CD4-positive, alpha-beta T cell treated with Interferon alpha-2 for 1 hour (primary cell): Measurements from ENCODE around the gene CHST10.
A peak's percentile ranks its signal among the peaks of the same experiment; 100 is the strongest.
"Not testable (repeated sequence)": the region's sequence is repeated elsewhere in the genome, so short reads cannot be mapped to it uniquely, and the experiment has no call there.

ENCODE experiments used
- DNase-seq, 2 donors: peaks; one replicate each; pipeline ENCODE4 v3.0.0-alpha.2; 2020 to 2022

Gene CHST10, protein sequence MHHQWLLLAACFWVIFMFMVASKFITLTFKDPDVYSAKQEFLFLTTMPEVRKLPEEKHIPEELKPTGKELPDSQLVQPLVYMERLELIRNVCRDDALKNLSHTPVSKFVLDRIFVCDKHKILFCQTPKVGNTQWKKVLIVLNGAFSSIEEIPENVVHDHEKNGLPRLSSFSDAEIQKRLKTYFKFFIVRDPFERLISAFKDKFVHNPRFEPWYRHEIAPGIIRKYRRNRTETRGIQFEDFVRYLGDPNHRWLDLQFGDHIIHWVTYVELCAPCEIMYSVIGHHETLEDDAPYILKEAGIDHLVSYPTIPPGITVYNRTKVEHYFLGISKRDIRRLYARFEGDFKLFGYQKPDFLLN

DNA sequence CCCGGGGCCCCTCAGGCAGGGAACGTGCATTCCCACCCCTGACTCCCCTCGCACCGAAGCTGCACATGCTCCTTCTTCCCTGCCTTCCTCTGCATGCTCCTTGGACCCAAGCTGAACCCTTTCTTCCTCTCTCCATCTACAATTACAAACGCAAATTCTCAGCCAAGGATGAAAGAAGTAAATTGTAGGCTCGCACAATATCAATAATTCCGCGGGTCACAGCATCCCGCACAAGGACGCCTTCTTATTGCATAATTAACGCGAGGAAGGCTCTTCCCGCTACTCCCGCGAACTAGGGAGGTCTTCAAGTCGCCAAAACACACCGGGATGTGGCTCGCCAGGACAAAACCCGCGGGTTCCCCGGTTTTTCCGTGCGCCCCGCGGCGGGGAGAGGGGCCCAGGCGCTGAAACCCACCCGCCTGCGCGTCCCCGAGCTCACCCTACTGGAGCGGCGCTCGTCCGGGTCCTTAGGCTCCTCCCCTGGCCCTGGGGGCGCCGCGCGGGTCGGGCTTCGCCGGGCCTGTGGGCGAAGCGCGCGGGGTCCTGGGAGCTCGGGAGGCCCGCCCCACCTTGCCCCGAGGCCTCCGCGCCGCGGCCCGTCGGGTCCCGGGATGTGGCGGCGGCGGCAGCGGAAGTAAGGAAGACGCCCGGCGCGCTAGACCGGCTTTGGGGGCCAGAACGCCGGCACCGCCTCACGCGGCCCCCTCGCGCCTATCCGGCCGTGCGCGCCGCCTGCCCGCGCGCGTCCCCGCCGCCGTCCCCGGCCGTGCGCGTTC, at the start of gene CHST10:
CHST10 (minus strand) TSS at position 734 of the 776 bp plus-strand sequence. CDS start 10,993 bp downstream, outside the sequence.
- peak; percentile 24 to 45 for DNase-seq

DNA sequence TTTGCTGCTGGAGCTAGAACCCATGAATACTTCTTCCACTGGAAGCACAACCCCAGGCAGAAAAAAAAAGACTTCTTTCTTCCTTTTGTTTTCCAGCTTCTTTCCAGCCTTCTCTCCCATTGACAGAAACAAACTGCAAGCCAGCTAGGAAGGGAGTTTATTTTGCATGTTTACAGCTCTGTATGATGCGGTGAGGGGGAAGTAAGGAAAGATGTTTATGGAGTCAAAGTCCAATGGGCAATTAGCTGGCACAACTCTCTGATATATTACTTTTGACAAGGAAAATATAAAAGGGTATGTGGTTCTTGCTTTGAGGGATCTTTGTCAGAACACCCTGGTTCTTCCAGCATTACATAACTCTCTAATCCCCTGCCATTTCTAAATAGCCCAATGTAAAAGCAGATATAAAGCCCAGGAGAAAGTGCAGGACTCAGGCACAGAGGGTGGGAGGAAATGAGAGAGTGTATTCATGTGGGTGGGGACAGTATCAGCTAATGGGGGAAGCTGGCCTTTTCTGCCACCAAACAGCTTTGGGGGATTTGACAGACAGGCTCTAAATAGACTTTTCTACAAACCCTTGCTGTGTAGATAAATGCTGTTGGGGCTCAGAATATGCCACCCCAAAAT, 43.5 kb upstream of the CHST10 start:
- DNase-seq, result no peak

DNA sequence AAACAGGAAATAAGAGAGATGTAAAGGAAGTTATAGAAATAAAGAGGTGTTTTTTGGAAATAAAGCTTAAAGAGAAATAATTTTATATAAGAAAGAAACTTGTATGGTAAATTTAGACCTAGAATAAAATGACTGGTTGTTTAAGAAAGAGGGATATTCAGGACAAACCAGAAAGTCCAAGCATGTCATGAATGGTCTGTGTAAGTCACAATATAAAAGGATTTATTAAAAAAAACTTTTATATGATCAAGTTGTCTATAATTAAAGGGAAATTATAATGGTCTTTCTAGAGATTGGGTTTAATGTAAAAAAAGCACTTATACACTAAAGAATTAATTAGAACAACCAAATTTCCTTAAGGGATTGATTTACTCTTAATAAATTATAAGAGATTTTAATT, 38.9 kb upstream of the CHST10 start:
- DNase-seq, result not testable (repeated sequence)

DNA sequence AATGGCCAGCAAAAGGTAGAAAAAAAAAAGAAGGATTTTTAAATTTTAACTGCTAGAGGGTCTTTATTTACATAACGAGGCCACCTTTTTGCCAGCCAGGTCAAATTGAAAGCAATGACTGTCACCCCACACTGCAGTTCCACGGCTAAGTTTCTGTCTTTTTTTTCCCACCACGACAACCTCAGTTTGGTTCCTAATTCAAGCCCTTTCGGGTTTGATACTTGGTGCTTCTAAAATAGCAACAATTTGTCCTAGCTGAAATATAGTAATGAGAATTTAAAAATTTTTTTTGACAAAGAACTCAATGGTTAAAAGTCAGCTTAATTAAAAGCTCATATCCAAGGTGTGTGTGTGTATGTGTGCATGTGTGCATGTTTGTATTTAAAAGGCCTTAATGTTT, 36.4 kb upstream of the CHST10 start:
- no peak for DNase-seq

DNA sequence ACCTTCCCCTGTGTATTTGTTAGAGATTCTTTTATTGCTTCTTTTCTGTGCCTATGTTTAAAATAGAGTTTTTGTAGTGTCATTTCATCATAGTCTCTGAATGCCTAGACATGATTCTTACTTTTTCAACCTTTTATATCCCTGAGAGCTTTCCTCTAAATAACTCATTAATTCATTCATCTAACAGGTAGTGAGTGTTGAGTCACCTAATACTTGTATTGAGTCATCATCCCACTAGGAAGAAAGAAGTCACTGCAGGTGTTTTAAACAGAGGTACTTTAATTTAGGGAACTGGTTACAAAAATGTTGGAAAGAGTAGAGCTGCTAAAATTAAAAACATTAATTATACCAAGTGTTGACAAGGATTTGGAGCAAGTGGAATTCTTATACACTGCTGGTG, 34.3 kb upstream of the CHST10 start:
- DNase-seq, result no peak

DNA sequence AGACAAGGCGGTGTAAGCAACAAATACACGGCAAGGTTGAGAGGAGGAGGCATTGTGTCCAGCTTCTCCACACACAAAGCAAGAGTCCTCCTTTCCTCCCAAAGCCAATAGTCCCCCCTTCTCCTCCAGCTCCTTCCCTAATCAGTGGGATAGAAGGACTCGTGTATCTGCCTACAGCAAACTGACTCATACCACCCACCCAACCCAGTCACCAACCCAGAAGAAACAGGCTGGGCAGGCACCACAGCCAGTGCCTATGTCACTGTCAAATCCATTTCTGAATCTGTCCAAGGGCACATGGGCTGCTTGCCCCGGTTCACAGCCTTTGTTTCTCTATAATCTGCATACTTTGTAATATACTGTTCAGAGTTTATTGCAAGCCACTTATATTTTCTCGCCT, 33.6 kb upstream of the CHST10 start:
- DNase-seq, result no peak

DNA sequence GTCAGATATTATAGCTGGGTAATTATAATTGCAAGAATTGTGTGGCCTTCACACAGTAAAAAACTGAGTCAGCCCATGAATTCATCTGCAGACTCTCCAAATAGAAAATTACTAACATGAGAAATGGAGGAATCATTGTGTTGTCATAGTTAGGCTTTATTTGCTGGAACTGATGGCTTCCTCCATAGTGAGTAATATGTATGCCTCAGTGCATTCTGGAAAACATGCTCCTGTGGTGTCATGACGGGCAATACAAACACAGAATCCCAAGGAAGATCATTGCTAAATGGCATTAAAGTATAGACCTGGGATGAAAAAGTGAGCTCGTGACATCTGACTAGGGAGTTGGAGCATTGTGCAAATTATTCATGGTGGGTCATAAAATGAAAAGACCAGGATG, 29.2 kb upstream of the CHST10 start:
- DNase-seq, result no peak

DNA sequence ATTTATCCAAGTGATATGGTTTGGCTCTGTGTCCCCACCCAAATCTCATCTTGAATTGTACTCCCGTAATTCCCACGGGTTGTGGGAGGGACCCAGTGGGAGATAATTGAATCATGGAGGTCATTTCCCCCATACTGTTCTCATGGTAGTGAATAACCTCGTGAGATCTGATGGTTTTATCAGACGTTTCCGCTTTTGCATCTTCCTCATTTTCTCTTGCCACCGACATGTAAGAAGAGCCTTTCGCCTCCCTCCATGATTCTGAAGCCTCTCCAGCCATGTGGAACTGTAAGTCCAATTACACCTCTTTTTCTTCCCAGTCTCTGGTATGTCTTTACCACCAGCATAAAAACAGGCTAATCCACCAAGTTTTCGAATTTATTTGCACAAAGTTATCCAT, 20.3 kb upstream of the CHST10 start:
- no peak for DNase-seq

DNA sequence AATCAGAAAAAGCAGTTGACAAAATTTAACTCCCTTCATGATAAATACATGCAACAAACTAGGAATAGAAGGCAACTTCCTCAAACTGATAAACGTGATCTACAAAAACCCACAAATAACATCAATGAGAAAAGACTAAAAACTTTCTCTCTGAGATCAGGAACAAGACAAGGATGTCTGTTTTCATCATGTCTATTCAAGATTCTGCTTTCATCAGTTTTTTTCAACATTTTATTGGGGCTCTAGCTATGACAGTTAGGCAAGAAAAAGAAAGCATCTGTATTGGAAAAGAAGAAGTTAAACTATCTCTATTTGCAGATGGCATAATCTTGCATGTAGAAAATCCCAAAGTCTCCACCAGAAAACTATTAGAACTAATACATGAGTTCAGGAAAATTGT, 12.3 kb upstream of the CHST10 start:
- no peak for DNase-seq

DNA sequence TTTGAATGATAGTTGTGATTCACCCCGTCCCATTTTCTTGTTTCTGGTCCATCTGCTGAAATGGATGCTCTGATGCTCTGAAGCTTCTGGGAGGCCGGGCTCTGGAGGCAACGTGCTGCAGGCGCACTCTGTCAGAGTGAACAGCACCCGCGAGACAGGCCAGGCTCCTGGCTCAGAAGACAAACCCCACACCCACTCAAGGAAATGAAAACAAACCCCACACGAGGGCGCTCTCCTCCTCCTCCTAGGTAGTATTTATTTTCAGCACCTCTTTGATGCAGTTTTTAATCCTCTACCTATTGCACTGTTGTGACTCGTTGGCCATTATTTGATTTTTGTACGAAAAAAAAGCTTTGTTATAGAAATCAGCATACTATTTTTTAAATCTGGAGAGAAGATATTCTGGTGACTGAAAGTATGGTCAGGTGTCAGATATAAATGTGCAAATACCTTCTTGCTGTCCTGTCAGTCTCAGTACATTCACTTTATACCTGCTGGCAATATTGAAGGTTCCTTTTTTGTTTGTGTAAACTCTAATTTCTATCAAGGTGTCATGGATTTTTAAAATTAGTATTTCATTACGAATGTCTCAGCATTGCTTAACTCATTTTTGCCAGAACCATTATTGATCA, 10.3 kb upstream of the CHST10 start:
- DNase-seq, result peak; percentile 44 to 58

DNA sequence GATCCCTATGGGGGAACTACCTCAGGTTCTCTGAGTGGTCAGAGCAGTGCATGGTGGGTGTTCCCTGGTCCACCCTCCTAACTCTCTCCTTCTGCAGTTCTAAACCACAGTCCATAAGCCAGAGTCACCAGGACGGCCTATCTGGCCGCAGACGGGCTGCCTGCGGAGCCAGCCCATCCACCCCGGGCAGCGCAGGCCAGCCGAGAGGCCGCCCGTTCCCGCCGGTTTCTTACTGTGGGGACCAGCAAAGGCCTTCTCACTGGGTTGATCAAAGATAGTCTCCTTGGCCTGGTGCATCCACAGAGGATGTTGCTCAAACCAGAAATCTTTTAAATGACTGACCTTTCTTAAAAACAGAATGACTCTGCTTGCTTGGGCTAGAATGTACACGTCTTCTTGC, 9.6 kb upstream of the CHST10 start:
- no peak for DNase-seq

DNA sequence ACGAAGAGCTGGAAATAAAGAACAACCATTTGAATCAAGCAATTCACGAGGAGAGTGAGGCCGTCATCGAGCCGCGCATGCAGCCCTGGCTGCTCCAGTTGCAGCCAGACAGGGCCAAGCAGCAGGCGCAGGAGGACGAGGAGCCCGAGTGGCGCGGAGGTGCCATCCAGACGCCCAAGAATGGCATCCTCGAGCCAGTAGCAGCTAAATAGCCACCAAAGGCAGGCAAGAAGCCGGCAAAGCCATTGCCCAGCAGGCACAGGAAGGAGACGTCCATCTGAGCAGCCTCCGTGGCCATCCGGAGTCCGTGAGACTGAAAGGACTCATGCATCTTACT, 8.9 kb upstream of the CHST10 start:
- no peak for DNase-seq

DNA sequence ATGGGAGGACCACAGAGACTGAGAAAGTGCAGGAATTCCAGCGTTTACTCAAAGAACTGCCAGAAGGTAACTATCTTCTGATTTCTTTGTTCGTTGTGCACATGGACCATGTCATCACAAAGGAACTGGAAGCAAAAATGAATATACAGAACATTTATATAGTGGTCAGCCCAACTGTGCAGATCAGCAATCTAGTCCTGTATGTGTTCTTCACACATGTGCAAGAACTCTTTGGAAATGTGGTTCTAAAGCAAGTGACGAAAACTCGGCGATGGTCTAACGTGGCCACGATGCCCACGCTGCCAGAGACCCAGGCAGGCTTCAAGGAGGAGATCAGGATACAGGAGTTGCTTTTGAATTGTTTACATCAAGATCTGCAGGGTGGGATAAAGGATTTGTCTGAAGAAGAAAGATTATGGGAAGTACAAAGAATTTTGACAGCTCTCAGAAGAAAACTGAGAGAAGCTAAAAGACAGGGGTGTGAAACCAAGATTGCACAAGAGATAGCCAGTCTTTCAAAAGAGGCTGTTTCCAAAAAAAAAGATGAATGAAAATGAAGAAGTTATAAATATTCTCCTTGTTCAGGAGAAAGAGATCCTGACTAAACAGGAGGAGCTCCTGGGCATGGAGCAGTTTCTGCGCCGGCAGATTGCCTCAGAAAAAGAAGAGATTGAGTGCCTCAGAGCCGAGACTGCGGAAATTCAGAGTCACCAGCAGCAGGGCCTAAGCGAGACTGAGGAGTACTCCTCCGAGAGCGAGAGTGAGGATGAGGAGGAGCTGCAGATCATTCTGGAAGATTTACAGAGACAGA, 8.3 kb upstream of the CHST10 start:
- DNase-seq, result no peak

DNA sequence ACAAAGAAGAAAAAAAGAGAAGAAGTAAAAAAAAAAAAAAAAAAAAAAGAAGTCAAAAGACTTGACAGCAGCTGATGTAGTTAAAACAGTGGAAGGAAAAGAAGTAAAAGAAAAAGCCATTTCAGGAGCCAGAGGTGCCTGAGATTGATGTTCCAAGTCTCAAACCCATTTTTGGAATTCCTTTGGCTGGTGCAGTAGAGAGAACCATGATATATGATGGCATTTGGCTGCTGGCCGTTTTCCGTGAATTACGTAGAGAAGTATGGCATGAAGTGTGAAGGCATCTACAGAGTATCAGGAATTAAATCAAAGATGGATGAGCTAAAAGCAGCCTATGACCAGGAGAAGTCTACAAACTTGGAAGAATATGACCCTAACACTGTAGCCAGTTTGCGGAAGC, 7.6 kb upstream of the CHST10 start:
- DNase-seq, result no peak

DNA sequence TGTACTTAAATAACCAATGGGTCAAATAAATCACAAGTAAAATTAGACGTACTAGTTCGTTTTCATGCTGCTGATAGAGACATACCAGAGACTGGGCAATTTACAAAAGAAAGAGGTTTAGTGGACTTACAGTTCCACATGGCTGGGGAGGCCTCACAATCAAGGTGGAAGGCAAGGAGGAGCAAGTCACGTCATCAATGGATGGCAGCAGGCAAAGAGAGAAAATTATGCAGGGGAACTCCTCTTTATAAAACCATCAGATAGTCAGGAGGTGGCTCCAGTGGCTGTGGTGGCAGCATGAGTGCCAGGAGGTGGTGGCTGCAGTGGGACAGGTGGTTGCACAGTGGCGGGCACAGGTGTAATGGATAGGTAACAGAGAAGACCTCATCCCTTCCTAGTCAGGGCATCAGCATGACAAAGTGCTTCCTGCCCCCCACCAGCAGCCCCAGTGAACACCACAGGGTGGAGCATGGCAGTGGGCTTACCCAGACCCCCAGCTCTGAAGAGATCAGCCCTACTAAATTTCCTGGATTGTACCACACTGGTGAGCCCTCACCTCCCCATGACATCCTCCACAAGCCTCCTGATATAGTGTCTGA, 6.9 kb upstream of the CHST10 start:
- DNase-seq, result no peak

DNA sequence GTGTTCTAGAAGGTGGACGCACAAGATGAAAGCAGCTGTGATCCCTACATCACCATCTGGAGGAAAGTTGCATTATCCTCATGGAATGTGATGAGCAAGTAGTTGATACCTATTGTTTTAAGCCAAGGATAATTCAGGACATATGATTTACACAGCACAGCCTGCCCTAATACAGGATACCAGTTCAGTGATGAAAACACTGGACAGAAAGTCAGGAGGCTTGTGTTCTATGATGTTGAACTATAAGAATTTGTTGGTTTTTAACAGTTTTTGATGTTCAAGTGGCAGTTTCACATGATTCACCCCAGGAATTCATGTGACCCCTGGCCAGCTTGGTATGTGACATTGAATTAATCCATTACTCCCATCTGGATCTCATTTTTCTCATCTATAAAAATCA, 6.2 kb upstream of the CHST10 start:
- no peak for DNase-seq

DNA sequence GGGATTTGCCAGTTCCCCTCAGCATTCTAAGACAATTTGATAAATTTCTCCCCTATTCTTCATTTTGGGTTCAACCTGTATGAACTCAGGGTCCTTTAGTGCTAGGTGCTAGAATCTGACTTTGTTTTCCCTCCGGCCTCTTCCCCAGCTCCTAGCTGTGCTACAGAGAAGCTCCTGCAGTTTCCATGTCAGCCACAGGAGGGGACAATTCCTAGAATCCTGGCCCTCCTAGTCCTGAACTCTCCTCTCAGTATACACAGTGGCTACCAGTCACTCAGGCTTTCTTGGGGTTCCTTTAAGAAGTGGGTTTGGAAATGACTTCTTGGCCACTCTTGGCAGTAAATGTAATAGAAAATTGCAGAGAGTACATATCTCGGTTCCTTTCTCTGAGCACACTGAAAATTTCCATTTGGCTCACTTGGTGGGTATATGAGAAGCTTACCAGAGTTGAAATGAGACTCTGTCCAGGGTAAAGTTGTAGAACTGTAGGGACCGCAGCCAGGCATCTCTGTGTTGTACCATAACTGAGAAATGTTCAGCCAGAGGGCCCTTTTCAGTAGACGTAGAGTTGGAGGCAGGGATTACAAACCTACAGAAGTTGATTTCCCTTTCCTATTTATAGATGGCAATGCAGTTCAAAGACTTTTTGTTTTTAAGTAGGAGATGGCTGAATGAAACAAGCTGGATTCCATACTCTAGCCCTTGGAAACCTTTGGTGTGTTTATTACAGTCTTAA, 5.0 kb upstream of the CHST10 start:
- no peak for DNase-seq

DNA sequence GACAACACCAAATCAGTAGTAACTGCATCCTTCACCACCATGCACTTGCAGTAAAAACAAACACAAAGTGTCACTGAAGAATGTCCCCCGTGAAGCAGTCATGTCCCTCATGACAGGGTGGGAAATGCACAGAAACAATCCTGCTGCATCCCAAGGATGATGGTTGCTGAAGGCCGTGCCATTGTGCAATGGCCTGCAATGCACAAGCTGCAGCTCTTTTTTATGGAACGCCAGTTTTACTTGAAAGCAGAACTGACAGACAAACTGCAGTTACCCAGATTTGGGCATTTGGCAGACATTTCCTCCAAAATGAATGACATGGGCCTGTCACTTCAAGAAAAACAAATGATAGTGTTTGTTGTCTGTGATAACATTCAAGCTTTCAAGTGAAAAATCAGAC, 2.4 kb upstream of the CHST10 start:
- no peak for DNase-seq

DNA sequence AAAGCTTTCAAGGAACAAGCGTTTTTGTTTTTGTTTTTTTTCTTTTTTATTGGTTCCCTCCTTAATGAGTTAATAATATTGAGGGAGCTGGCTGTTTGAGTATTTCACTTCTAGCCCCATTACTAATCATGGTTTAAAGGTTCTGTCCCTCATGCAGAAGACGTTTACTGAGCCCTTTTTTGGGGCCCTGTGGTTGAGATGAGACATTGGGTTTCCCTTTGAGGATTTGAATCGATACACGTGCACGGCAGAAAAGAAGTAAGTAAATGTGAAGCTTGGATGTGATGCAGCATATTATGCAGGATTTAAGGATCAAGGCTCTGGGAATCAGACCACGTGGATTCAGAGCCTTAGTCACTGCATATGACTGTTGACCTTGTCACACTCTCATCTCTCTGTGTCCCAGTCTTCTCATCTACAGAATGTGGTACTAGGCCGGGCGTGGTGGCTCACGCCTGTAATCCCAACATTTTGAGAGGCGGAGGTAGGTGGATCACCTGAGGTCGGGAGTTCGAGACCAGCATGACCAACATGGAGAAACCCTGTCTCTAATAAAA, 1.0 kb upstream of the CHST10 start:
- no peak for DNase-seq

DNA sequence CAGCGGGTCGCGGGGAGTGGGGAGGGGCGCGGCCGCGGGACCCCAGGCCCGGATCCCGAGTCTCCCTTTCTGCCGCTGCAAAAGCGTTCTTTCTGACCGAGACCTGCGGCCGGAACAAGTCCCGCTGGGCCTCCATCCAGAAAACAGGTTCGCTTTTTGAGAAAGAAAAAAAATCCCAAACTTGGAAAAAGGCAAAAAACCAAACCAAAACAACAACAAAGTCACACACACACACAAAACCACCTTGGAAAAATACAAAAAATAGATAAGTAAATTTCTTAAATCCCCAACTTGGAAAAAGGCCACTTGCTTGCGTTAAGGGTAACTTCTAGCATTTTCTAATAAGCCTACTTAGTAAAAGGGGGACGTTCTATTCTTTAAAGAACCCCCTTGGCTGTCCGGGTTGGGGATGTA, 250 bp upstream of the CHST10 start:
- DNase-seq, result no peak

DNA sequence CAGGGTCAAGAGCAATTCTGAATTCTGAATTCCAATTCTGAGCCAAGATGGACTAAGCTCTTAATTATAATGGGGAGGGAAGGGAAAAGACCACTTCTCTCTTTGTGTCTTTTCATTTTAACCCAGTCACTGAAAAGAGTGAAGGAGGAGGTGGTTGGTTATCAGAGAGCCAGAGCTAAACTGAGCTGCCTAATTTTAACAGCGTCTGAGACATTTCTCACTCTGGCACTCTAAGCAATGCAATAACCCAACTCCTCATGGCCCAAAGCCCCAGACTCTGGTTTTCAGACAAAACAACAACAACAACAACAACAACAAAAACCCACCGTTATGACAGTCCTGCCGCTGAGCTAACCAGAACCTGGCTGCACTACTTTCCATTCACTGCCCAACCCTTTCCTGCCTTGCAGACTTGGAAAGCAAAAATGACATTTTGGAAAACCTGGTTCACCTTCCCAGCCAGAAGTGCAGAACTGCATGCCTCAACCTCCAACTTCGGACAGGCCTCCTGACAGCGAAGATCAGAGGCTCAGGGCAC, 1.0 kb downstream of the CHST10 start:
- no peak for DNase-seq
